Panc1 (cell line): ENCODE data around the gene EDC3. TPM values are rescaled to one million over a fixed set of nuclear protein-coding genes. Genes with fewer than 3 reads are reported as not detected.

Source experiments
- ATAC-seq: fragments of 200-7000 bp; cut with Tn5 transposase; 2 replicates; pipeline ENCODE4 v1.9.1; 2020; ENCODE audit warnings: mild to moderate bottlenecking, moderate library complexity
- BruUV-seq: library from RNA; stranded (reverse); fragments of 400-500 nt; replicated peaks from 2 replicates; lab custom pipeline; 2021; lab: Mats Ljungman, UMichigan
- CTCF ChIA-PET: fragments of 300-600 bp; sonication (Branson Sonifier 250); formaldehyde crosslinking; loops from one replicate; lab custom pipeline; 2022; ENCODE audit warnings: antibody characterized with exemption; lab: Charles Lee
- POLR2A ChIA-PET: fragments of 300-600 bp; sonication (Branson Sonifier 250); formaldehyde crosslinking; loops from one replicate; lab custom pipeline; 2022; ENCODE audit warnings: antibody characterized with exemption; lab: Charles Lee
- DNase-seq: peaks from one replicate; pipeline ENCODE4 v3.0.0-alpha.2; 2010; ENCODE audit warnings: low read depth, low spot score
- H3K27ac ChIP-seq: 2 replicates; pipeline ENCODE4 v1.5.1; 2011; ENCODE audit warnings: mild to moderate bottlenecking, low read length, inconsistent platforms
- H3K27me3 ChIP-seq: fragments of 200-500 bp; sonication (Bioruptor generic); 2 replicates; pipeline ENCODE4 v1.6.0; 2014; ENCODE audit warnings: low read length, inconsistent platforms; ENCODE audit not compliant: control insufficient read depth, insufficient read depth
- H3K36me3 ChIP-seq: fragments of 200-500 bp; sonication (Bioruptor generic); 2 replicates; pipeline ENCODE4 v1.5.1; 2014; ENCODE audit warnings: inconsistent platforms, mild to moderate bottlenecking, low read length, moderate library complexity; ENCODE audit not compliant: control insufficient read depth, insufficient read depth
- H3K4me1 ChIP-seq: 2 replicates; pipeline ENCODE4 v1.5.1; 2011; ENCODE audit warnings: inconsistent platforms, mild to moderate bottlenecking, low read length, moderate library complexity; ENCODE audit not compliant: control insufficient read depth, insufficient read depth
- H3K4me3 ChIP-seq, 2 experiments: 2 replicates each; pipeline ENCODE4 v1.5.1; 2011 to 2012; ENCODE audit warnings: low read depth in 2 of 2, low read length in 2 of 2, mild to moderate bottlenecking in 2 of 2, inconsistent platforms in 1 of 2, moderate library complexity in 1 of 2
- H3K9me3 ChIP-seq: fragments of 200-500 bp; sonication (Bioruptor generic); 2 replicates; pipeline ENCODE4 v1.5.1; 2014; ENCODE audit warnings: low read depth, mild to moderate bottlenecking, inconsistent platforms, low read length, moderate library complexity; ENCODE audit not compliant: control insufficient read depth, insufficient read depth
- CTCF ChIP-seq: fragments of 450-650 bp; IDR thresholded peaks from 2 replicates; pipeline ENCODE4 v1.5.1; 2017; ENCODE audit warnings: mild to moderate bottlenecking
- POLR2AphosphoS5 ChIP-seq: IDR thresholded peaks from 2 replicates; pipeline ENCODE4 v1.6.1; 2012; ENCODE audit warnings: mild to moderate bottlenecking, low read depth, low read length, moderate library complexity
- REST ChIP-seq, 2 experiments: IDR thresholded peaks; 2 replicates each; pipeline ENCODE4 v1.6.1; 2011 to 2012; ENCODE audit warnings: low read depth in 2 of 2, control low read depth in 1 of 2, low read length in 1 of 2, mild to moderate bottlenecking in 1 of 2, moderate library complexity in 1 of 2; ENCODE audit not compliant: insufficient read depth in 1 of 2
- SIN3A ChIP-seq: IDR thresholded peaks from 2 replicates; pipeline ENCODE4 v1.6.1; 2012; ENCODE audit warnings: low read depth, mild to moderate bottlenecking, low read length, moderate library complexity, borderline replicate concordance; ENCODE audit not compliant: insufficient read depth
- TCF7L2 ChIP-seq: IDR thresholded peaks from 2 replicates; pipeline ENCODE4 v1.6.1; 2011; ENCODE audit warnings: mild to moderate bottlenecking, low read depth, low read length, inconsistent platforms
- in situ Hi-C: cut with HindIII; loops from 2 replicates; pipeline ENCODE4 v1.10.0; 2016; ENCODE audit warnings: low sequenced_read_pairs, low pct_unique_long_range_greater_than_20kb
- intact Hi-C: fragments of 100-400 bp; cut with micrococcal nuclease; formaldehyde crosslinking; loops from one replicate; pipeline ENCODE4 v1.10.0; 2022; ENCODE audit not compliant: unreplicated experiment
- total RNA-seq: library from RNA; stranded (reverse); gene quantifications from one replicate; pipeline ENCODE4 v1.2.1, GENCODE V29; 2021; ENCODE audit not compliant: unreplicated experiment

The EDC3 gene
- total RNA-seq, 1 experiment from 2014 or later: 45.5 TPM

GRCh38 chr15:74614744-74615507 is 80.9 kb downstream of the EDC3 start:
- H3K36me3 ChIP-seq: no peaks in the 10 kb centered on the region
- ChIA-PET POLR2A (interaction anchor here (0.6 kb wide), 1 partner anchor 69 kb away, joined by 3 read pairs; no protein-coding TSS in a partner anchor), CTCF (interaction anchor here (1.1 kb wide), 1 partner anchor 226 kb away, joined by 3 read pairs; no protein-coding TSS in a partner anchor)
- TF ChIP-seq REST (IDR thresholded peaks at IDR 0.05; ENCODE audit: insufficient read depth in 1 of 2, low read depth in 2 of 2, low read length in 1 of 2): no peak
- no peak for TF ChIP-seq CTCF
- TF ChIP-seq POLR2AphosphoS5: no peak; the same call in 1 of the 2 replicates
- no peak for TF ChIP-seq TCF7L2
- no peak for TF ChIP-seq SIN3A
- in situ Hi-C loops (no loop called here), intact Hi-C loops (loop anchor here (5.0 kb wide), 1 partner anchor 243 kb away; no protein-coding TSS in a partner anchor)
- H3K4me1 ChIP-seq: peaks cover 11% of the 10 kb centered on the region
- DNase-seq (no peak), ATAC-seq (peak; percentile 78)
- TSS peak; percentile 74 for BruUV-seq
- H3K27me3 ChIP-seq: no peaks in the 10 kb centered on the region
- peak overlapping the region; percentile 90 to 100 for H3K4me3 ChIP-seq
- no peaks in the 10 kb centered on the region for H3K9me3 ChIP-seq
- H3K27ac ChIP-seq: peak overlapping the region; percentile 96

- CTCF ChIA-PET: interaction anchor here (0.6 to 1.1 kb wide), 2 partner anchors 26 to 225 kb away, joined by 3 to 7 read pairs; no protein-coding TSS in a partner anchor
- Histone ChIP-seq H3K27ac (peak overlapping the region; percentile 65), H3K27me3 (no peaks in the 10 kb centered on the region), H3K4me3 (peak overlapping the region; percentile 90 to 100), H3K4me1 (peaks cover 11% of the 10 kb centered on the region), H3K36me3 (no peaks in the 10 kb centered on the region), H3K9me3 (no peaks in the 10 kb centered on the region)
- no peak for ATAC-seq
- BruUV-seq: no TSS peak
- POLR2A ChIA-PET: interaction anchor here (0.6 kb wide), 1 partner anchor 68 kb away, joined by 3 read pairs; no protein-coding TSS in a partner anchor
- in situ Hi-C loops: no loop called here
- intact Hi-C loops: no loop called here
- TF ChIP-seq SIN3A: no peak
- TF ChIP-seq TCF7L2: no peak
- 0 out of 2 replicates have a peak, but pooled peaks have one; percentile 46 for TF ChIP-seq POLR2AphosphoS5
- no peak for TF ChIP-seq CTCF
- no peak for TF ChIP-seq REST (IDR thresholded peaks at IDR 0.05; ENCODE audit: insufficient read depth in 1 of 2, low read depth in 2 of 2, low read length in 1 of 2)
- DNase-seq: no peak
These were observed 81.7 kb downstream of the EDC3 start for GRCh38 chr15:74613953-74614743.
